B cell (primary cell): ENCODE results near the gene PRR9.

Experiments
- CTCF ChIP-seq: fragments of 200-600 bp; IDR thresholded peaks from one replicate; pipeline ENCODE4 v1.8.0; 2022; ENCODE audit warnings: antibody characterized with exemption, mild to moderate bottlenecking
- EZH2 ChIP-seq: IDR thresholded peaks from 2 replicates; pipeline ENCODE4 v1.6.1; 2012; ENCODE audit warnings: borderline replicate concordance, low read depth, mild to moderate bottlenecking, moderate library complexity, low read length; ENCODE audit not compliant: insufficient read depth, poor library complexity, severe bottlenecking

GRCh38 chr1:153253076-153253475 lies 35.7 kb downstream of the PRR9 start:
- no peak for TF ChIP-seq CTCF
- TF ChIP-seq EZH2 = no peak
